Spleen (tissue), 11 donors: ENCODE data around the gene E2F3. TPM values are rescaled to one million over a fixed set of nuclear protein-coding genes. Genes with fewer than 3 reads are reported as not detected.
A peak's percentile ranks its signal among the peaks of the same experiment; 100 is the strongest.

Source experiments
- DNase-seq: peaks from one replicate; pipeline ENCODE4 v3.0.0-alpha.2; 2020
- H3K27ac ChIP-seq, 8 donors: fragments of 200-600 bp; sonication (generic) in 7 of 8; 1 replicate in 4 of 8; 2 replicates in 4 of 8; pipeline versions ENCODE4 v1.5.0 to v1.8.0; 2016 to 2021; ENCODE audit warnings: inconsistent platforms in 4 of 8, mild to moderate bottlenecking in 4 of 8, moderate library complexity in 1 of 8
- H3K27me3 ChIP-seq, 7 donors: fragments of 200-600 bp; sonication (generic) in 6 of 7; replicated peaks in 1 of 7; 1 replicate in 4 of 7; 2 replicates in 3 of 7; pipeline versions ENCODE4 v1.5.0 to v1.8.0; 2016 to 2021; ENCODE audit warnings: inconsistent platforms in 3 of 7, mild to moderate bottlenecking in 1 of 7
- H3K36me3 ChIP-seq, 6 donors: fragments of 200-600 bp; sonication (generic) in 5 of 6; 1 replicate in 4 of 6; 2 replicates in 2 of 6; pipeline versions ENCODE4 v1.5.0 to v1.8.0; 2016 to 2021; ENCODE audit warnings: inconsistent platforms in 2 of 6
- H3K4me1 ChIP-seq, 6 donors: fragments of 200-600 bp; sonication (generic) in 5 of 6; 1 replicate in 3 of 6; 2 replicates in 3 of 6; pipeline versions ENCODE4 v1.5.0 to v1.8.0; 2016 to 2021; ENCODE audit warnings: inconsistent platforms in 3 of 6
- H3K4me3 ChIP-seq, 8 donors: fragments of 200-600 bp; sonication (generic) in 7 of 8; 1 replicate in 4 of 8; 2 replicates in 4 of 8; pipeline versions ENCODE4 v1.5.0 to v1.8.0; 2016 to 2021; ENCODE audit warnings: inconsistent platforms in 4 of 8, mild to moderate bottlenecking in 4 of 8, moderate library complexity in 2 of 8
- H3K9me3 ChIP-seq, 8 donors: fragments of 200-600 bp; sonication (generic) in 7 of 8; 1 replicate in 4 of 8; 2 replicates in 4 of 8; pipeline versions ENCODE4 v1.5.0 to v1.8.0; 2016 to 2021; ENCODE audit warnings: inconsistent platforms in 4 of 8
- POLR2A ChIP-seq, 3 donors: fragments of 450-650 bp; IDR thresholded peaks; one replicate each; pipeline ENCODE4 v1.5.1; 2017; ENCODE audit warnings: antibody characterized with exemption in 3 of 3, mild to moderate bottlenecking in 1 of 3
- POLR2AphosphoS5 ChIP-seq, 3 donors: sonication (generic); formaldehyde crosslinking; IDR thresholded peaks; one replicate each; pipeline ENCODE4 v1.5.1; 2017; ENCODE audit warnings: antibody characterized with exemption in 3 of 3
- WGBS, 5 donors: extraction: QIAGEN DNeasy Blood & Tissue Kit in 3 of 5; methylation state at CpG; one replicate each; pipeline versions ENCODE4 v1.1.5 to v1.1.7; 2013 to 2018; 5-methylcytosine and 5-hydroxymethylcytosine counted together
- intact Hi-C: fragments of 100-400 bp; cut with DNase I; formaldehyde crosslinking; loops from one replicate; pipeline ENCODE4 v1.15.0; 2023; ENCODE audit warnings: low total_unique reads
- polyA plus RNA-seq, 3 donors: library from polyadenylated mRNA; stranded (reverse); fragments of 200-250 nt; gene quantifications; one replicate each; pipeline ENCODE4 v1.2.1, GENCODE V29; 2013
- total RNA-seq, 7 donors: library from RNA; depleted of rRNA in 3 of 7; stranded (reverse); fragments of >200 nt in 3 of 7; fragmentation: NEBNext Ultra II Directional in 4 of 7; extraction: Animal tissue kit (Norgen Biotek cat#: 25700) in 4 of 7; gene quantifications; one replicate each; pipeline versions ENCODE4 v1.1.0 to v1.2.1, GENCODE V29; 2016 to 2021
- TF ChIP-seq, protein P1 (sequence below), 11 experiments: fragments of 200-600 bp in 7 of 11; fragments of 450-650 bp in 4 of 11; sonication (generic) in 4 of 11; IDR thresholded peaks in 8 of 11; conservative IDR thresholded peaks in 3 of 11; 1 replicate in 7 of 11; 2 replicates in 4 of 11; pipeline versions ENCODE4 v1.4.0 to v1.8.0; 2016 to 2021; ENCODE audit warnings: antibody characterized with exemption in 11 of 11, inconsistent platforms in 4 of 11, mild to moderate bottlenecking in 1 of 11
- donor health status: healthy with polysubstance abuse.
- donor health status: DM: no; HTN: no; CAD: no; lungs with moderate emphysema.
- donor health status: DM: no; HTN: no; CAD: no.
- donor health status: Bipolar disorder and iron deficiency.
- donor health status: healthy.
- donor health status: DM: no; HTN: no; CAD: no.
- donor health status: DM: yes; HTN: yes; CAD: no.

The E2F3 gene
- total and polyA plus RNA-seq, 10 donors: 5.8 to 22.9 (median 14.8) TPM

DNA sequence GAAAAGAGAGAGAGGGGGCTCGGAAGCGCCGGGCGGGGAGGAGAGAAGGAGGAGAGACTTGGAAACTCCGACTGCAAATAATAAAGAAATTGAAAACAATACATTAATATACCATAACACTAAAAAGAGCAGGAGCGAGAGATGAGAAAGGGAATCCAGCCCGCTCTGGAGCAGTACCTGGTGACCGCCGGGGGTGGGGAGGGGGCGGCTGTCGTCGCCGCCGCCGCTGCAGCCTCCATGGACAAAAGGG, 338 bp downstream of the E2F3 start:
- WGBS, 5 donors: 0 to 1% (median 0%) methylated on average over 15 of the region's 15 CpGs
- Histone ChIP-seq H3K36me3 (peaks cover 0 to 10% (median 0%) of the 10 kb centered on the region in 6 donors), H3K27me3 (no peaks in the 10 kb centered on the region), H3K4me3 (peak overlapping the region; percentile 58 to 95 (median 84)), H3K4me1 (peaks cover 0 to 57% (median 32%) of the 10 kb centered on the region in 6 donors), H3K9me3 (no peaks in the 10 kb centered on the region), H3K27ac (peak overlapping the region; percentile 67 to 98 (median 92))
- intact Hi-C loops: loop anchor here (5.0 to 10.0 kb wide), 2 partner anchors 107 to 125 kb away; no protein-coding TSS in a partner anchor
- TF ChIP-seq POLR2A (IDR thresholded peaks at IDR 0.05): no peak
- TF ChIP-seq, protein P1, sequence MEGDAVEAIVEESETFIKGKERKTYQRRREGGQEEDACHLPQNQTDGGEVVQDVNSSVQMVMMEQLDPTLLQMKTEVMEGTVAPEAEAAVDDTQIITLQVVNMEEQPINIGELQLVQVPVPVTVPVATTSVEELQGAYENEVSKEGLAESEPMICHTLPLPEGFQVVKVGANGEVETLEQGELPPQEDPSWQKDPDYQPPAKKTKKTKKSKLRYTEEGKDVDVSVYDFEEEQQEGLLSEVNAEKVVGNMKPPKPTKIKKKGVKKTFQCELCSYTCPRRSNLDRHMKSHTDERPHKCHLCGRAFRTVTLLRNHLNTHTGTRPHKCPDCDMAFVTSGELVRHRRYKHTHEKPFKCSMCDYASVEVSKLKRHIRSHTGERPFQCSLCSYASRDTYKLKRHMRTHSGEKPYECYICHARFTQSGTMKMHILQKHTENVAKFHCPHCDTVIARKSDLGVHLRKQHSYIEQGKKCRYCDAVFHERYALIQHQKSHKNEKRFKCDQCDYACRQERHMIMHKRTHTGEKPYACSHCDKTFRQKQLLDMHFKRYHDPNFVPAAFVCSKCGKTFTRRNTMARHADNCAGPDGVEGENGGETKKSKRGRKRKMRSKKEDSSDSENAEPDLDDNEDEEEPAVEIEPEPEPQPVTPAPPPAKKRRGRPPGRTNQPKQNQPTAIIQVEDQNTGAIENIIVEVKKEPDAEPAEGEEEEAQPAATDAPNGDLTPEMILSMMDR (IDR thresholded peaks at IDR 0.05 in 8 of 11, conservative IDR thresholded peaks at IDR 0.05 in 3 of 11): no peak
- no peak for DNase-seq

DNA sequence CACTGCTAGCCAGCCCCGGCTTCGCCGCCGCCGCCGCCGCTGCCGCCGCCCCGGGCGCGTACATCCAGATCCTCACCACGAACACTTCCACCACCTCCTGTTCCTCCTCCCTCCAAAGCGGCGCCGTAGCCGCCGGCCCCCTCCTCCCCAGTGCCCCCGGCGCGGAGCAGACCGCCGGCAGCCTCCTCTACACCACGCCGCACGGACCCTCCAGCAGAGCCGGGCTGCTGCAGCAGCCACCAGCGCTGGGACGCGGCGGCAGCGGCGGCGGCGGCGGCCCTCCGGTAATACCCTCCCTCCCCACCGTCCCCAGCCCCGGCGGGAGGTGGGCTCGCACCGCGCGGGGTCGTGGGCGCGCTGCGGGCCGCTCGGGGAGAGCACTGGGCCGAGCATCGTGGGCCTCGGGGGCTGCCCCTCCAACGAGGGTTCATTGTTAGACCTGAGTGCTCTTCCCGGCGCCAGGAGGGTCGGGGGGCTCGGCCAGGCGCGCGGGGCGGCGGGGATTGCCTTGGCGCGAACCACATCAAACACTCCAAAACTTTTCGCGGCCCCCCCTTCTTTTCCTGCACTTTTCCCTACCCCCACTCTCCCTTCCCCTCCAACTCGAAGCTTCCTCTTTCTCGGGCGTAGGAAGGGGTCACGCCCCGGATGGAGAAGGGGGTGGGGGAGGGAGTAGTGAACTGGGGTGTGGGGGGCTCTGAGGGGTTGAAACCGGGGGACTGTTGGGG, 827 bp downstream of the E2F3 start:
- TF ChIP-seq, protein P1 (IDR thresholded peaks at IDR 0.05 in 8 of 11, conservative IDR thresholded peaks at IDR 0.05 in 3 of 11): no peak
- no peak for TF ChIP-seq POLR2A (IDR thresholded peaks at IDR 0.05)
- TF ChIP-seq POLR2AphosphoS5 (IDR thresholded peaks at IDR 0.05): peak in 1 of 3 donors; percentile 29
- 0 to 1% (median 1%) methylated on average over 31 to 73 of the region's 73 CpGs for WGBS, 5 donors
- no peaks in the 10 kb centered on the region for H3K9me3 ChIP-seq
- intact Hi-C loops: loop anchor here (5.0 to 10.0 kb wide), 2 partner anchors 108 to 125 kb away; no protein-coding TSS in a partner anchor
- peaks cover 0 to 62% (median 36%) of the 10 kb centered on the region in 6 donors for H3K4me1 ChIP-seq
- H3K27ac ChIP-seq: peak overlapping the region; percentile 67 to 98 (median 92)
- H3K27me3 ChIP-seq: no peaks in the 10 kb centered on the region
- peaks cover 0 to 10% (median 0%) of the 10 kb centered on the region in 6 donors for H3K36me3 ChIP-seq
- H3K4me3 ChIP-seq: peak overlapping the region; percentile 58 to 95 (median 84)
- DNase-seq: peak; percentile 93

DNA sequence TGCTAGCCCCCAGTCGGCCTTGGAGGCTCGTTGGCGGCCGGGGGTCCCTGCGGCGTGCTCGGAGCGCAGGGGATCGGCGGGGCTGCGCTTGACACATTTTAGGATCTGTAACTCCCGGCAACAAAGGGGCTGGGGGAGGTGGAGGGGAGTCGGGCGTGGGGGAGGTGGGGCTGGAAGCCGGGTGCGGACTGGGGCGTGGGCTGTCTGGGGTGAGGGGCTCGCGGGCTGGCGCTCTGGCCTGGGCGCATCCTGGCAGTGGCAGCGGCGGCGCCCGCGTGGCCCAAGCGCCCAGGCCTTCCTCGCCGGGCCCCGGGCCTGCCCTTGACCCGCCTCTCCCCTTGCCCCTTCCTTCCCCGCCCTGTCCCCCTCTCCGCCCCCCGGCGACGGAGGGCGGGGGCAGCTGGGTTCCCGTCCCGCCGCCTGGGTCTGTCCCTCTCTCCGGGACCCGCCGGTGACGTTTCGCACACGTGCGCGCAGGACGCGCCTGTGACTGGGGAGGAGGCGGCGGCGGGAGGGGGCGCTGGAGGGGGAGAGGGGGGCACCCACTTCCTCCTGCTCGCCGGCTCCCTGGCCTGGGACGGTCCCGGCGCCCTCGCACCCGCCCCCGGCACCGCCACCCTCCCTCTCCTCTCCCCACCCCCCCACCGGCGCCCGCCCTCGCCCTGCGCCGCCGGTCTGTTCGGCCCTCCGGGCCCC, 1.5 kb downstream of the E2F3 start:
- TF ChIP-seq POLR2A (IDR thresholded peaks at IDR 0.05) (no peak), POLR2AphosphoS5 (IDR thresholded peaks at IDR 0.05) (peak; percentile 79 to 92 (median 83))
- TF ChIP-seq, protein P1 (IDR thresholded peaks at IDR 0.05 in 8 of 11, conservative IDR thresholded peaks at IDR 0.05 in 3 of 11): peak in 5 of 11 experiments; percentile 12 to 60 (median 34)
- peak; percentile 99 for DNase-seq
- intact Hi-C loops: loop anchor here (5.0 to 10.0 kb wide), 2 partner anchors 108 to 124 kb away; no protein-coding TSS in a partner anchor
- Histone ChIP-seq H3K4me3 (peak overlapping the region; percentile 58 to 95 (median 84)), H3K36me3 (peaks cover 0 to 10% (median 0%) of the 10 kb centered on the region in 6 donors), H3K9me3 (no peaks in the 10 kb centered on the region), H3K27me3 (no peaks in the 10 kb centered on the region), H3K4me1 (peaks cover 0 to 68% (median 40%) of the 10 kb centered on the region in 6 donors), H3K27ac (peak overlapping the region; percentile 67 to 98 (median 92))
- 0 to 2% (median 1%) methylated on average over 26 to 72 of the region's 72 CpGs for WGBS, 5 donors
